Gastroesophageal sphincter (tissue), 4 donors: Measurements from ENCODE around the gene FAM240A. TPM values are rescaled to one million over a fixed set of nuclear protein-coding genes. Genes with fewer than 3 reads are reported as not detected.

ENCODE experiments used
- ATAC-seq: fragments of 150-250 bp; one replicate; pipeline ENCODE4 v1.9.1; 2016; ENCODE audit warnings: mild to moderate bottlenecking, moderate library complexity
- H3K27ac ChIP-seq, 4 donors: fragments of 200-600 bp; sonication (generic) in 3 of 4; 1 replicate in 3 of 4; 2 replicates in 1 of 4; pipeline ENCODE4 v1.5.1; 2016 to 2019
- H3K27me3 ChIP-seq: fragments of 200-600 bp; sonication (generic); one replicate; pipeline ENCODE4 v1.5.1; 2019
- H3K36me3 ChIP-seq, 2 donors: fragments of 200-600 bp; sonication (generic); one replicate each; pipeline ENCODE4 v1.5.1; 2019; ENCODE audit warnings: control low read depth in 1 of 2
- H3K4me1 ChIP-seq, 3 donors: fragments of 200-600 bp; sonication (generic); 1 replicate in 2 of 3; 2 replicates in 1 of 3; pipeline ENCODE4 v1.5.1; 2016 to 2019; ENCODE audit warnings: control low read depth in 2 of 3
- H3K4me3 ChIP-seq, 2 donors: fragments of 200-600 bp; sonication (generic); one replicate each; pipeline ENCODE4 v1.5.1; 2019; ENCODE audit warnings: mild to moderate bottlenecking in 1 of 2, moderate library complexity in 1 of 2
- H3K9me3 ChIP-seq, 3 donors: fragments of 200-600 bp; sonication (generic); one replicate each; pipeline ENCODE4 v1.5.1; 2017 to 2019; ENCODE audit warnings: control low read depth in 2 of 3
- CTCF ChIP-seq, 4 experiments: fragments of 200-600 bp in 2 of 4; fragments of 450-650 bp in 2 of 4; sonication (generic) in 1 of 4; IDR thresholded peaks; one replicate each; pipeline ENCODE4 v1.5.1; 2017 to 2019; ENCODE audit warnings: antibody characterized with exemption in 4 of 4, mild to moderate bottlenecking in 2 of 4, moderate library complexity in 2 of 4
- EP300 ChIP-seq: sonication (generic); formaldehyde crosslinking; IDR thresholded peaks from one replicate; pipeline ENCODE4 v1.6.1; 2017; ENCODE audit warnings: antibody characterized with exemption, mild to moderate bottlenecking
- POLR2A ChIP-seq, 2 donors: fragments of 450-650 bp; IDR thresholded peaks; one replicate each; pipeline ENCODE4 v1.6.1; 2017; ENCODE audit warnings: antibody characterized with exemption in 2 of 2, mild to moderate bottlenecking in 2 of 2, moderate library complexity in 1 of 2
- POLR2AphosphoS5 ChIP-seq: sonication (generic); formaldehyde crosslinking; IDR thresholded peaks from one replicate; pipeline ENCODE4 v1.6.1; 2017; ENCODE audit warnings: antibody characterized with exemption
- WGBS, 2 donors: methylation state at CpG; one replicate each; pipeline ENCODE4 v1.1.5; 2018; ENCODE audit warnings: low coverage in 1 of 2; 5-methylcytosine and 5-hydroxymethylcytosine counted together
- total RNA-seq, 4 donors: library from RNA; depleted of rRNA; stranded (reverse); fragments of >200 nt; gene quantifications; one replicate each; pipeline ENCODE4 v1.1.0, GENCODE V29; 2016

The FAM240A gene
- total RNA-seq, 4 donors from 2014 or later = not detected

- TF ChIP-seq CTCF (IDR thresholded peaks at IDR 0.05) (no peak), POLR2A (IDR thresholded peaks at IDR 0.05) (no peak), POLR2AphosphoS5 (no peak), EP300 (no peak)
- H3K27me3 ChIP-seq = peaks cover 42% of the 10 kb centered on the region
- no peak overlapping the region for H3K27ac ChIP-seq
- ATAC-seq = no peak
- no peaks in the 10 kb centered on the region for H3K9me3 ChIP-seq
- H3K4me3 ChIP-seq = no peak overlapping the region
- H3K36me3 ChIP-seq = no peaks in the 10 kb centered on the region
- 51 to 76% methylated on average over 3 to 10 of the region's 10 CpGs for WGBS, 2 donors
- no peaks in the 10 kb centered on the region for H3K4me1 ChIP-seq
Measured at GRCh38 chr3:46613313-46614005, 1.1 kb downstream of the FAM240A start.

GRCh38 chr3:46614431-46614830 lies 2.1 kb downstream of the FAM240A start:
- Histone ChIP-seq H3K4me3 (no peak overlapping the region), H3K27ac (no peak overlapping the region), H3K9me3 (no peaks in the 10 kb centered on the region), H3K36me3 (no peaks in the 10 kb centered on the region), H3K4me1 (no peaks in the 10 kb centered on the region), H3K27me3 (peaks cover 45% of the 10 kb centered on the region)
- WGBS, 2 donors = 76 to 84% methylated on average over 4 of the region's 4 CpGs
- ATAC-seq = no peak
- no peak for TF ChIP-seq EP300
- TF ChIP-seq CTCF (IDR thresholded peaks at IDR 0.05) = no peak
- no peak for TF ChIP-seq POLR2A (IDR thresholded peaks at IDR 0.05)
- TF ChIP-seq POLR2AphosphoS5 = no peak

DNA sequence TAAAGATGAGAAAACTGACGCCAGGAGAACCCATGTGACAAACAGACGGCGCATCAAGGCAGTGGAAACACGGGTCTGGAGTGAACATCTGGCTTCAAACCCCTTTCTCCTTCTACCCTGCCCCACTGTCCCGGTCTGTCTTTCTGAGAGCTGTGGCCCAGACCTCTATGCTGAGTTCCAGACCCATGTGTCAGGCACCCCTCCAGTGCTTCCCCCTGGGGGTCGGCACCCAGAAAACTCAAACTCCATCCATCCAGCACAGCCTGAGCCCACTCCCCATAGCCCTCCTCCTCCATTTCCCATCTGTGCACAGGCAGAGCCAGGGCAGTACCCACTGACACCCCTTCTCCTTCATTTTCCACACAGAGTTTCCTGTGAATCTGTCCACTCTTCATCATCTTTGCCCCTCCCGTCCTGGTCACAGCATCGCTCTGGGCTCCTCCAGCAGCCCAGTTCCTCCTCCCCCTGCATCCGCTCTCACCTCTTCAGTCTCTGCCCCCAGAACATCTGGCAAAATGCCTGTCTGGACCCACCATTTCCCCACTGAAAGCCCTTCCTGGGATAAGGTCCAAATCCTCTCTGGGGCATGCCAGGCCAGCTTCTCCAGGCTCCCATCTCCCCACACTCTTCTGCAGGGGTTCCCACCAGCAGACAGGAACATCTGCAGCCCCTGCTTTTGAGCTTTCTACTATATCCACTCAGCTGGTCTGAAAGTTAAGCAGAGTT lies 2.9 kb downstream of the FAM240A start:
- TF ChIP-seq POLR2A (IDR thresholded peaks at IDR 0.05) = no peak
- no peak for TF ChIP-seq CTCF (IDR thresholded peaks at IDR 0.05)
- no peak for TF ChIP-seq POLR2AphosphoS5
- TF ChIP-seq EP300 = no peak
- no peak for ATAC-seq
- peaks cover 51% of the 10 kb centered on the region for H3K27me3 ChIP-seq
- 71 to 77% methylated on average over 7 to 9 of the region's 9 CpGs for WGBS, 2 donors
- no peak overlapping the region for H3K4me3 ChIP-seq
- no peak overlapping the region for H3K27ac ChIP-seq
- no peaks in the 10 kb centered on the region for H3K9me3 ChIP-seq
- H3K36me3 ChIP-seq = no peaks in the 10 kb centered on the region
- no peaks in the 10 kb centered on the region for H3K4me1 ChIP-seq

DNA sequence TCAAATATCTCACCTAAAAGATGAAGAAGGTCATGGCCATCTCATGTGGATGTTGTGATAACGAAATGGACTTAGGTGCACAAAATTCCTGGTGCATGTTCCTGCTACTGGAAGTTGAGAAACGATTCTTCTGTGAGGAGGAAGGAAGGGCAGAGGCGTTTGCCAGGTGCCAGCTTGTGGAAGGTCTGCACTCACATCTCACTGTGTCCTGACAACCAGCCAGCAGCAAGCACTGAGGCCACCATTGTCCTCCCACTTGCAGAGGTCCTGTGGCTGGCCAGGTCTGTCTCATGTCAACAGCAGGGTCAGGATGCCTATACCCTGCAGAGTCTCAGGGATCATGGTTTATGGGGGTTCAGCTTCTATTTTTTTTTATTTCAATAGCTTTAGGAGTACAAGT lies 3.7 kb downstream of the FAM240A start:
- H3K27me3 ChIP-seq = peaks cover 51% of the 10 kb centered on the region
- H3K9me3 ChIP-seq = no peaks in the 10 kb centered on the region
- H3K4me1 ChIP-seq = no peaks in the 10 kb centered on the region
- ATAC-seq = no peak
- TF ChIP-seq CTCF (IDR thresholded peaks at IDR 0.05) = no peak
- TF ChIP-seq POLR2AphosphoS5 = no peak
- no peak for TF ChIP-seq POLR2A (IDR thresholded peaks at IDR 0.05)
- TF ChIP-seq EP300 = no peak
- no CpG with 5 or more reads among the region's 3 CpGs for WGBS, 2 donors
- no peak overlapping the region for H3K27ac ChIP-seq
- H3K36me3 ChIP-seq = no peaks in the 10 kb centered on the region
- no peak overlapping the region for H3K4me3 ChIP-seq

- ATAC-seq = no peak
- 100% methylated on average over 1 of the region's 3 CpGs; no CpG with 5 or more reads in 1 of the 2 donors for WGBS, 2 donors
- Histone ChIP-seq H3K4me3 (no peak overlapping the region), H3K27ac (no peak overlapping the region), H3K36me3 (no peaks in the 10 kb centered on the region), H3K27me3 (peaks cover 50% of the 10 kb centered on the region), H3K9me3 (no peaks in the 10 kb centered on the region), H3K4me1 (no peaks in the 10 kb centered on the region)
- TF ChIP-seq POLR2AphosphoS5 = no peak
- TF ChIP-seq EP300 = no peak
- no peak for TF ChIP-seq CTCF (IDR thresholded peaks at IDR 0.05)
- no peak for TF ChIP-seq POLR2A (IDR thresholded peaks at IDR 0.05)
Measured at GRCh38 chr3:46617941-46618340, 5.6 kb downstream of the FAM240A start.
